ENCODE measurements around the gene PHEX.
A peak's percentile ranks its signal among the peaks of the same experiment; 100 is the strongest.
"Not testable (repeated sequence)": the region's sequence is repeated elsewhere in the genome, so short reads cannot be mapped to it uniquely, and the experiment has no call there.

PHEX gene

DNA sequence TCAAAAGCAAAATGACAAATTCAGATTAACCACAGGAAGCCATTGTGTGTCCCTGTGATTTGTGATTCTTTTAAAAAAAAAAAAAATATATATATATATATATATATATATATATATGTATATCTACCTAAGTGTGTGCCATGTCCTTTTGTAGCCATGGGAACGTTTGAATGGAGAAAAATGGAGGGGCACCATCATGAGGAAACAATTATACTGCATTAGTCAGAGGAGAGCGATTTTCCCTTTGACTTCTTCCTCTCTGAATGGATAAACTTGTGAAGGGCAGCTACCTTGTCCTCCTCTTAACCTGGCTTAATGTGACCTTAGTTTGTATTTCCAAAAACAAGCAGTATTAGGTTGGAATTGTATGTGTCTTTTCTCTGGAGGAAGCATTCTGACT lies 217.2 kb downstream of the PHEX start:
- no peak for DNase-seq

DNA sequence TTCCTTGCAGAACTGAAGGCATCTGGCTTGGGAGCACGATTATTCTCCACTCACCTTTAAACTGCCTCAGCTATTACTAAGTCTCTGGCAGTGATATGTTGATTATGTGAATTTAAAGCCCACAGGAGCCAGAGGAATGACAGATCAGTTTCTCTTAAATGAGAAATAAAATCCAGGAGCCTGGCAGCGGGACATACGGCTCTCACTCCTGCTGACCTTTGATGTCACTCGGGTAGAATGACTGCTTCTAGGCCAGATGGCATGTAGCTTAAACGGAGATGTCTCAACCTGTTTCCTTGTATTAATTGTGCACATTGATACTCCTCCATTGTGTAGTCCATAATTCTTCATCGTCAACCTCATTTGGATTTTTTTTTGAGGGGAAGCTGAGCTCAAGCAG lies 236.6 kb downstream of the PHEX start:
- DNase-seq = no peak

DNA sequence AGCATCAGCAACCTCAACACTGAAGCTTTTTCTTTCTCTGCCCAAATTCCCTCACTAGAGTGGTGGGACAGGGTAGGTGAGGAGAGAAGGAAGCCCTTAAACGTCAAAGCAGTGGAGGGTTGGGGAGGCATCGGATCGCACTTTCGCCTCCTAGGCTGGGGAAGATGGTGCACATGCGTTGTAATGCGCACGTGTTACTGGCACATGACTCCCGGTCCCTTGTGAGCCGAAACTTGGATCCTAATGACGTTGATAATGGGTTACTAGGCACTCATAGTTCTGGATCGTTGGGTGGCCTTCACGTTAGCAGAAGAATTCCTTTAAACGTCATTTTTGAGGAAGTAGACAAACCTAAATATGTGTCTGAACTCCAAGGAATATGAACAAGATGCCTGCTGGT lies 240.5 kb downstream of the PHEX start, which contains the start of gene CBLL2:
CBLL2 (plus strand) TSS at position 301 of the 400 bp plus-strand sequence; CDS start at position 380, 79 bp downstream.
- no peak for DNase-seq

DNA sequence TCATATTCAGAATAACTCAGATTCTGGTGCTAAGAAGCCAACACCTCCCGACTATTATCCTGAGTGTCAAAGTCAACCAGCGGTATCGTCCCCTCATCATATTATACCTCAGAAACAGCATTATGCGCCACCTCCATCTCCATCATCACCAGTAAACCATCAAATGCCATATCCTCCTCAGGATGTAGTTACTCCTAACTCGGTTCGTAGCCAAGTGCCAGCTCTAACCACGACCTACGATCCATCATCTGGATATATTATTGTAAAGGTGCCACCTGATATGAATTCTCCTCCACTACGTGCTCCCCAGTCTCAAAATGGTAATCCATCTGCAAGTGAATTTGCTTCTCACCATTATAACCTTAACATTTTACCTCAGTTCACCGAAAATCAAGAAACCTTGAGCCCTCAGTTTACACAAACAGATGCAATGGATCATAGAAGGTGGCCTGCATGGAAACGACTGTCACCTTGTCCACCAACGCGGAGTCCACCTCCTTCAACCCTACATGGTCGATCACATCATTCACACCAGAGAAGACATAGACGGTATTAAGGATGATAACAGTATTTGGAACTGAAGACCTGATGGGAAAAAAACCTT lies 241.7 kb downstream of the PHEX start:
- DNase-seq = no peak

DNA sequence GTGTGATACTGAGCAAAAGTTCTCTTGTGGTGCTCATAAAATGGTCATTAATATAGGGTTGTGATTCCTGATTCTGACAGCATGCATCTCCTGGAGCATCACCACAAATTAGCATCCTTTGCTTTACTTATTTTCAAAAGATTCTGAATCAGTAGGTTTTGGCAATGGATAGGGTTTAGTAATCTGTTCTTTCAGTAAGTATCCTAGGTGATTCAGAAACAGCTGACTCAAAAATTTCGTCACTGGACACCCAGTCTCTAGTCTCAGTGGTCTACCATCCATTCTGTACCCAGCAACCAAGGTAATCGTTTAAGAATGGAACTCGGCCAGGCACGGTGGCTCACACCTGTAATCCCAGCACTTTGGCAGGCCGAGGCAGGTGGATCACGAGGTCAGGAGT lies 244.7 kb downstream of the PHEX start:
- no peak for DNase-seq

DNA sequence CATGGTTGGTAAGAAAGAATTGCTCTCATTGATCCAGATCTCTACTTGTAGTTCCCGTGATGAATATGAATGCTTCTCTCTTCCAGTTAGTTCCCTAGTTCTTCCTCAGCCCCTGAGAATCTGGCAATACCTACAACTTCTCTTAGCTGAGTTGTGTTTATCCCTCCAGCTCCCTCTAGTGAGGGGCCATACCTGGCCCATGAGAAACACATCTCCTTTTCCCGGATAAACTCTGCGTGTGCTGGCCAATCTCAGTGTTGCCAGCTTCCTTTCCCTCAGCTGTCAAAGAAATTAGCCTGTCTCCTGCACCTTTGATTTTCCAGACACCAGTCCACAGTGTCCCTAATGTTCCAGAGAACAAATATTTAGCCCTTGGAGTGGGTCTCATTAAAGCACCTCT lies 246.2 kb downstream of the PHEX start:
- DNase-seq = no peak

DNA sequence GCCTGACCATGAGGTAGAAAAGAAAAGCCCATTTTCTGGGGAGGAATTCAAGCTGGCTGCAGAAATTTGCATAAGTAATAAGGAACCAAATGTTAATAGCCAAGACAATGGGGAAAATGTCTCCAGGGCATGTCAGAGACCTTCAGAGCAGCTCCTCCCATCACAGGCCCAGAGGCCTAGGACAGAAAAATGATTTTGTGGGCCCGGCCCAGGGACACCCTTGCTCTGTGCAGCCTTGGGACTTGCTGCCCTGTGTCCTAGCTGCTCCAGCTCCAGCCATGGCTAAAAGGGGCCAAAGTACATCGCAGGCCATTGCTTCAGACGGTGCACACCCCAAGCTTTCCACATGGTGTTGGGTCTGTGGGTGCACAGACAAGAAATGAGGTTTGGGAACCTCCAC lies 257.1 kb downstream of the PHEX start:
- DNase-seq = not testable (repeated sequence)

DNA sequence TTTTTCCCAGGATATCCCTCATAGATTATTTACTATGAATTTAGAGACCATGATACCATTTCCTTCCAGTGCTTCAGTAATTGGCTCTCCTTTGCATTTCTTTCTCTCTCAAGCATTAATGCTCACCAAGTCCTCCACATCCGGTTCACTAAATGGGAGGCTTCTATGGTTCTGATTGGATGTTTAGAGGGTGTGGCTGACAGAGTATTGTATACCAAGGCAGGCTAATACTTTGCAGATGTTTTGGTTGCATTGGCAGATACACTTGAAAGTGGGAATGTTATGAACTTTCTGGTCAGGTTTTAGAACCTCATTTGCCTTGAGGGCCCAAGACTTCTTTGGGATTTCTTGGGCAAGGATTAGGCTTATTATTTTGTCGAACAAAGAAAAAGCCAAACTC lies 264.7 kb downstream of the PHEX start:
- no peak for DNase-seq

DNA sequence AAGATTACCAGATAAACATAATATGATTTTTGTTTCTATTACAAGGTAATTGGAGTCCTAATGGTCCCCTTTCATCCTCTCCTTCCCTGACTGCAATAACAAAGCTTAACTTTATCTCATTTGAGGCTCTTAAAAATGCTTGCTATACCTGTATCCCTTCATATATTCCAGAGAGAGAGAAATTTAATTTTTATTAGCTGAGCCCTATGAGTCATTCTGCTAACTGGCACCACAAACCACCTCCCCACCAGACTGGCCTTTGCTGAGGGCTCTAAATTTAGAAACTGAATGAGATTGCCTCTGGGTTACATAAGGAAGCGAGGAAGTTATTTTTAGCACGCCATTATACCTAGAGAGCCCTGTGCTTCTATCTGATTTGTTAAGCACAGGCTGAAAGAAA lies 268.0 kb downstream of the PHEX start:
- DNase-seq = peak in 2 of 4 experiments; percentile 0

Measured in suppressor macrophage (primary cell).